ENCODE data around the gene ZNF205.
"Not testable (repeated sequence)": the region's sequence is repeated elsewhere in the genome, so short reads cannot be mapped to it uniquely, and the experiment has no call there.

The ZNF205 gene

DNA sequence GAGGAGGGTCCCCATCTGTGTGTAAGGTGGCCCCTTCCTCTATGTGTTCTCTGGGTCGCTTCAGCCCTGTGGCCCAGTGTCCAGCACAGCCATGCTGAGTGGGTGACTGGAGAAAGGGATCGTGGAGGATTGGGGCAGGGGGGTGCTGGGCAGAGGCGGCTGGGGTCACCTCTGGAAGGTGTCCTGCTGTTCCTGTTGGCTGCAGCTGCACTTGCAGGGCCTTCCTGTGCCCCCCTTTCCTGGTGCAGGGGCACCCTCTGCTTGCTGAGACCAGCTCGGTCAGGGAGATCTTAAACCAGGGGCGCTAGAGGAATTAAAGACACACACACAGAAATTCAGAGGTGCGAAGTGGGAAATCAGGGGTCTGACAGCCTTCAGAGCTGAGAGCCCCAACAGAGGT lies 35.8 kb upstream of the ZNF205 start:
- peak; percentile 54 for DNase-seq (ENCODE audit: low read depth)
- peak overlapping the region; percentile 51 for H3K4me3 ChIP-seq (ENCODE audit: low read depth, low read length)
- TF ChIP-seq, protein P1, sequence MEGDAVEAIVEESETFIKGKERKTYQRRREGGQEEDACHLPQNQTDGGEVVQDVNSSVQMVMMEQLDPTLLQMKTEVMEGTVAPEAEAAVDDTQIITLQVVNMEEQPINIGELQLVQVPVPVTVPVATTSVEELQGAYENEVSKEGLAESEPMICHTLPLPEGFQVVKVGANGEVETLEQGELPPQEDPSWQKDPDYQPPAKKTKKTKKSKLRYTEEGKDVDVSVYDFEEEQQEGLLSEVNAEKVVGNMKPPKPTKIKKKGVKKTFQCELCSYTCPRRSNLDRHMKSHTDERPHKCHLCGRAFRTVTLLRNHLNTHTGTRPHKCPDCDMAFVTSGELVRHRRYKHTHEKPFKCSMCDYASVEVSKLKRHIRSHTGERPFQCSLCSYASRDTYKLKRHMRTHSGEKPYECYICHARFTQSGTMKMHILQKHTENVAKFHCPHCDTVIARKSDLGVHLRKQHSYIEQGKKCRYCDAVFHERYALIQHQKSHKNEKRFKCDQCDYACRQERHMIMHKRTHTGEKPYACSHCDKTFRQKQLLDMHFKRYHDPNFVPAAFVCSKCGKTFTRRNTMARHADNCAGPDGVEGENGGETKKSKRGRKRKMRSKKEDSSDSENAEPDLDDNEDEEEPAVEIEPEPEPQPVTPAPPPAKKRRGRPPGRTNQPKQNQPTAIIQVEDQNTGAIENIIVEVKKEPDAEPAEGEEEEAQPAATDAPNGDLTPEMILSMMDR (IDR thresholded peaks at IDR 0.05; ENCODE audit: insufficient read depth, low read depth, low read length, missing control alignments) = no peak

DNA sequence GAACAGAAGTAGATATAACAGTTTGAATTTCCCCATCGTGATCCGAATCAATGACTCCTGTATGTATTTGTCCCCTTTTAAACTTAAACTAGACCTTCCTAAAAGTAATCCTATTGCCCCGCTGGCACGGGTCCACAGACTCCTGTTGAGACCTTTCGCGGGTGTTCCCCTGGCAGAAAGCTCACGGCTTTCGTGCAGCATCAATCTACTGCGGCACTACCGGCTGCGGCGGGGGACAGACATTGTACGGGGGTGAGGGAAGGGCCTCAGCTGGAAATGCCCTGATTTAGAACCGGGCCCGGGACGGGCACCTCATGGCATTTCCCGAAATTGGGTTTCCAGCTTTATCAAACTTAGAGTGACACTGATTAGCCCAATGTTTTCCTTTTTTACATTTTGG lies 32.4 kb upstream of the ZNF205 start:
- H3K4me3 ChIP-seq (ENCODE audit: low read depth, low read length) = no peak overlapping the region
- DNase-seq (ENCODE audit: low read depth) = no peak
- TF ChIP-seq, protein P1 (IDR thresholded peaks at IDR 0.05; ENCODE audit: insufficient read depth, low read depth, low read length, missing control alignments) = no peak

DNA sequence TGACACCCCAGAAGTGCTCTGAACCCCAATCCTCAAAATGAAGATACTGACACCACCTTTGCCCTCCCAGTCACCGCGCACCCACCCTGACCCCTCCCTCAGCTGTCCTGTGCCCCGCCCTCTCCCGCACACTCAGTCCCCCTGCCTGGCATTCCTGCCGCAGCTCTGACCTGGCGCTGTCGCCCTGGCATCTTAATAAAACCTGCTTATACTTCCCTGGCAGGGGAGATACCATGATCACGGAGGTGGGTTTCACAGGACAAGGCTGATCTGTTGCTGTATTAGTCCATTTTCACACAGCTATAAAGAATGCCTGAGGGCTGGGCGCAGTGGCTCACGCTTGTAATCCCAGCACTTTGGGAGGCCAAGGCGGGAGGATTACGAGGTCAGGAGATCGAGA lies 30.4 kb upstream of the ZNF205 start:
- H3K4me3 ChIP-seq (ENCODE audit: low read depth, low read length); DNase-seq (ENCODE audit: low read depth): not testable (repeated sequence)

DNA sequence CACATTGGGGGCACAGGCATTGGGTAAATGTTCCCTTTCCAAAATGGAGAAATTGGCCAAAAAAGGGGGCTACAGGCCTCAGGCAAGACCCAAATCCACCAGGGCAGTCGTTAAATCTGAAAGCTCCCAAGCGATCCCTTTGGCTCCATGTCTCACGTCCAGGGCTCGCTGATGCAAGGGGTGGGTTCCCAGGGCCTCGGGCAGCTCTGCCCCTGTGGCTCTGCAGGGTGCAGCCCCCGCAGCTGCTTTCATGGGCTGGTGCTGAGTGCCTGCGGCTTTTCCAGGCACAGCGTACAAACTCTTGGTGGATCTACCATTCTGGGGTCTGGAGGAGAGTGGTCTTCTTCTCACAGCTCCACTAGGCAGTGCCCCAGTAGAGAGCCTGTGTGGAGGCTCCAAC lies 29.0 kb upstream of the ZNF205 start:
- H3K4me3 ChIP-seq (ENCODE audit: low read depth, low read length); DNase-seq (ENCODE audit: low read depth): not testable (repeated sequence)

DNA sequence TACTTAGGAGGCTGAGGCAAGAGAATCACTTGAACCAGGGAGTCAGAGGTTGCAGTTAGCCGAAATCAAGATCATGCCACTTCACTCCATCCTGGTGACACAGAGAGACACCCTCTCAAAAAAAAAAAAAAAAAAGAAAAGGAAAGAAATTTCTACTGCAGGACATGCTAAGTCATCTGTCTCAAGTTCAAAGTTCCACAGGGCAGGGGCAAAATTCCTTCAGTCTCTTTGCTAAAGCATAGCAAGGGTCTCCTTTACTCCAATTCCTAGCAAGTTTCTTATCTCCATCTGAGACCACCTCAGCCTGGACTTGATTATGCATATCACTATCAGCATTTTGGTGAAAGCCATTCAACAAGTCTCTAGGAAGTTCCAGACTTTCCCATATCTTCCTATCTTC lies 27.9 kb upstream of the ZNF205 start:
- DNase-seq (ENCODE audit: low read depth) = no peak
- no peak overlapping the region for H3K4me3 ChIP-seq (ENCODE audit: low read depth, low read length)
- TF ChIP-seq, protein P1 (IDR thresholded peaks at IDR 0.05; ENCODE audit: insufficient read depth, low read depth, low read length, missing control alignments) = no peak

DNA sequence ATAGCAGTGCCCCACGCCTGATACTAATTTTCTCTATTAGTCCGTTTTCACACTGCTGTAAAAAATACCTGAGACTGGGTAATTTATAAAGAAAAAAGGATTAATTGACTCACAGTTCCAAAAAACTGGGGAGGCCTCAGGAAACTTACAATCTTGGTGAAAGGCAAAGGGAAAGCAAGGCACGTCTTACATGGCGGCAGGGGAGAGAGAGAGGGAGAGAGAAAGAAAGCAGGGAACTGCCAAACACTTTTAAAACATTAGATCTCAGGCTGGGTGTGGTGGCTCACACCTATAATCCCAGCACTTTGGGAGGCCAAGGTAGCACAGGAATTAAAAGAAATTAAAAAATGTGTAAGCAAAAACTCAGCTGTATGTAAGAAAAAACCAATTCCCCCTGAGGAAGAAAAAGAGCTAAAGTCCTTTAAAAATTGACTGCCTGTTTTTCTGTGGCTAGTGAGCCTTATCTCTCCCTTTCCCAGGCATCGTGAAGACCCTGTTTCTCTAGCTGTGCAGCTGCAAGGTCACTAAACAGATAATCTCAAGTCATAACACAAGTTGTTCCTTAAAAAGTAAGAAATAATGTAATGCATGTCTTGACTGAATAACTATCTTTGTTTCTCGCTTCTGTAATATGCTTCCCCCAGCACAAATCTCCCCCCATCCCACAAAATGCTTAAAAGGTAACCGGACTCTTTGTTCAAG lies 27.3 kb upstream of the ZNF205 start:
- no peak overlapping the region for H3K4me3 ChIP-seq (ENCODE audit: low read depth, low read length)
- no peak for DNase-seq (ENCODE audit: low read depth)
- TF ChIP-seq, protein P1 (IDR thresholded peaks at IDR 0.05; ENCODE audit: insufficient read depth, low read depth, low read length, missing control alignments) = no peak

DNA sequence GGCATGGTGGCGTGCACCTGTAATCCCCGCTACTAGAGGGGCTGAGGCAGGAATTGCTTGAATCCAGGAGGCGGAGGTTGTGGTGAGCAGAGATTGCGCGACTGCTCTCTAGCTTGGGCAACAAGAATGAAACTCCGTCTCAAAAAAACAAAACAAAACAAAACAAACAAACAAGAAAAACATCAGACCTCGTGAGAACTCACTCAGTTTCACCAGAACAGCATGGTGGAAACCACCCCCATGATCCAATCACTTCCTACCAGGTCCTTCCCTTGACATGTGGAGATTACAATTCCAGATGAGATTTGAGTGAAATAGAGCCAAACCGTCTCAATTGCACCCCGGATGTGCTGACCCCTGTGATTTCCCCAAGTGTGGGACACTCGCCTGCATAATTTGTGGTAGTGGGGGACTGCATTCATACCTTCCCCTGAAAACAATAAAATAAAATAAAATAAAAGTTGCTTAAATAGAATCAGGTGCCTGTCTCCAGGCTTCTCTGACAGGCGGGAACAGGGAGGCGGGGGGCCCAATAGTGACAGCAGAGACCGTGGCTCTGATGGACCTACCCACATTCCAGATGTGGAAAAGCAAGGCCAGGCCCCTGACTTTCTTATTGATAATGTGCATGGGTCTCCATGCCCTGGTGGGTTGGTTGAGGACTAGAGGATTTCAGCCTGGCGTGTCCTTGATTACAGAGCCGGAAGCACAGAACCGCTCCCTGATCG lies 26.4 kb upstream of the ZNF205 start:
- no peak overlapping the region for H3K4me3 ChIP-seq (ENCODE audit: low read depth, low read length)
- no peak for DNase-seq (ENCODE audit: low read depth)

More for the DNA sequence above, 26.4 kb upstream of the ZNF205 start:
- TF ChIP-seq, protein P1 (IDR thresholded peaks at IDR 0.05; ENCODE audit: insufficient read depth, low read depth, low read length, missing control alignments) = no peak

Data from GM12865 (cell line).